OCI-M2 (cell line): ENCODE measurements around the gene MPRIP.

Experiments
- DNase-seq: peaks from one replicate; lab custom pipeline; 2025; ENCODE audit not compliant: unreplicated experiment; lab: John Stamatoyannopoulos, UW

The MPRIP gene

GRCh38 chr17:17161121-17161520 is 118.9 kb downstream of the MPRIP start:
- DNase-seq = no peak

DNA sequence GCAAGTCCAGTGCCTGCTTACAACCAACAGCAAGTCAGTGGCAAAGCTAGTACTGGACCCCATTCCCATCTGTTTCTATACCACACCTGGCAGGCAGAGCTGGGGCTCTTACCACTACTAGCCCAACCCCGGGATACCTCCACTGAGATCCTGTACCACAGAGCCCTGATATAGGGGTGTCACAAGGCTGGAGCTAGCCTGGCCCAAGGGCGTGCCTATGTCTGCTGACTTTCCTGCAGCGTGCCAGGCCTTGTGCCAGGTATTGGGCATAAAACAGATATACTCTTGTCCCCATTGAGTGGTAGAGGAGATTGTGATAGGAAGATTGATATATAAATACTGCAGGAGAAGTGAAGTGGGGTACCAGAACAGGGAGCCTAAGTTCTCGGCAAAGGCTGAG is 119.5 kb downstream of the MPRIP start:
- no peak for DNase-seq

DNA sequence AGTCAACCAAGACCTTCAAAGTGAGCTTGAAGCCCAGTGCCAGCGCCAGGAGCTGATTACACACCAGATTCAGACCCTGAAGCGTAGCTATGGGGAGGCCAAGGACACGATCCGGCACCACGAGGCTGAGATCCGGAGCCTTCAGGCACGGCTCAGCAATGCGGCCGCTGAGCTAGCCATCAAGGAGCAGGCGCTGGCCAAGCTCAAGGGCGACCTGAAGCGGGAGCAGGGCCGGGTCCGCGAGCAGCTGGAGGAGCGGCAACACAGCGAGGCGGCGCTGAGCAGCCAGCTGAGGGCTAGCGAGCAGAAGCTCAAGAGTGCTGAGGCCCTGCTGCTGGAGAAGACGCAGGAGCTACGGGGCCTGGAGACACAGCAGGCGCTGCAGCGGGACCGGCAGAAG is 121.9 kb downstream of the MPRIP start:
- no peak for DNase-seq

DNA sequence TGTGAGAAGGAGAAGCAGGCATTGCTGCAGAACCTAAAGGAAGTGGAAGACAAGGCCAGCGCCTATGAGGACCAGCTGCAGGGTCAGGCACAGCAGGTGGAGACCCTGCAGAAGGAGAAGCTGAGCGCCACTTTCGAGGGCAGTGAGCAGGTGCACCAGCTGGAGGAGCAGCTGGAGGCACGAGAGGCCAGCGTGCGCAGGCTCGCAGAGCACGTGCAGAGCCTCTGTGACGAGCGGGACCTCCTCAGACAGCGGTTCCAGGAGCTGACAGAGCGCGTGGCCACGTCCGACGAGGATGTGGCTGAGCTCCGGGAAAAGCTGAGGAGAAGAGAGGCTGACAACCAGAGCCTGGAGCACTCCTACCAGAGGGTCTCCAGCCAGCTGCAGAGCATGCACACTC is 122.4 kb downstream of the MPRIP start:
- DNase-seq = no peak

- DNase-seq = no peak
These were observed 123.5 kb downstream of the MPRIP start for GRCh38 chr17:17165666-17166308.

DNA sequence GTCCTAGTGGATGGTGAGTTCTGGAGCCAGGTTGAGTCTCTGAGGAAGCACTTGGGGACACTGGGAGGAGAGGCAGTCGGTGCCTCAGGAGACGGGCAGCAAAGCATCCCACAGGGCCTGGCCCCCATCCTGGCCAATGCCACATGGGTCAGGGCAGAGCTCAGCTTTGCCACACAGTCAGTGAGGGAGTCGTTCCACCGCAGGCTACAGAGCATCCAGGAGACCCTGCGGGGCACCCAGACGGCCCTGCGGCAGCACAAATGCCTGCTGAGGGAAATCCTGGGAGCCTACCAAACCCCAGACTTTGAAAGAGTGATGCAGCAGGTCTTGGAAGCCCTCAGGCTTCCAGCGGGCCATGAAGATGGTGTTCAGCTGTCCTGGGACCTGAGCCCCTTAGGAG is 124.2 kb downstream of the MPRIP start:
- DNase-seq = no peak

GRCh38 chr17:17167356-17167755 is 125.1 kb downstream of the MPRIP start:
- DNase-seq = no peak

DNA sequence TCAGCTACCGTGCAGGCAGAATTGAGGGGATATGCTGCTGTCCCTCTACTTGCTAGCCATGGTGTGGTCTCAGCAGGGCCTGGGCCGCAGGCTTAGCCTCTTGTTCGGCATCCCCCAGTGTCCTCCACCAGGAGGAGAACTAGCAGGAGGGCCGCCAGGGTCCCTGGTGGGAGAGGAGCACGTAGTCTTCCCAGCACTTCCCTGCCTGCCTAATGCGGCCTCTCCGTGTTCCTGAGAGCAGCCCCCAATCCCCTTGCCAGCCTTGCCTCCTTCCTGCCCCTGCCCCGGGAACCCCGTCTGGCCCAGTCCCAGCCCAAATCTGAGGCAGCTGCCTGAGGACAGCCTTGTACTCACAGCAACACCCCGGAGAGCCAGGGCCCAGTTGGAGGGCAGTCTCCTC is 125.7 kb downstream of the MPRIP start:
- no peak for DNase-seq

- DNase-seq = no peak
These were observed 126.1 kb downstream of the MPRIP start for GRCh38 chr17:17168401-17168800.

GRCh38 chr17:17169396-17169795 is 127.1 kb downstream of the MPRIP start:
- no peak for DNase-seq

- DNase-seq = no peak
These were observed 128.2 kb downstream of the MPRIP start for GRCh38 chr17:17170346-17170985.

DNA sequence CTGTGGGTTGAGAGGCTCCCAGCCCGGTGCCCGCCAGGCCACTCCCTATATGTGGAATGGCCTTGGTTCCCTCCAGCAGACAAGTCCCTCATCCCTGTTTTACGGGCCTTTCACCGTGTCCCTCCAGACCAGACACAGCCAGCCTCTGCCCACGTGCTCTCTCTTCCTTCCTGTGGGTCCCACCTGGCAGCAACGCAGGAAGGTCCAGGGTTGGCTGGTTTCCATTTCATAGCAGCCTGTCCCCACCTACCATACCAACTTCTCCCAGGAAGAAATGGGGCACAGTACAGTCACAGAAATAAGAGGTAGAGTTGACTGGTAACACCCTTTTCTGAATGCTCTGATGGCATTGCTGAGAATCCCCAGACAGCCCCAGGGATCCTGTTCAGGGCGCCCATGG is 128.9 kb downstream of the MPRIP start:
- no peak for DNase-seq

GRCh38 chr17:17172001-17172939 is 130.0 kb downstream of the MPRIP start:
- DNase-seq = no peak

DNA sequence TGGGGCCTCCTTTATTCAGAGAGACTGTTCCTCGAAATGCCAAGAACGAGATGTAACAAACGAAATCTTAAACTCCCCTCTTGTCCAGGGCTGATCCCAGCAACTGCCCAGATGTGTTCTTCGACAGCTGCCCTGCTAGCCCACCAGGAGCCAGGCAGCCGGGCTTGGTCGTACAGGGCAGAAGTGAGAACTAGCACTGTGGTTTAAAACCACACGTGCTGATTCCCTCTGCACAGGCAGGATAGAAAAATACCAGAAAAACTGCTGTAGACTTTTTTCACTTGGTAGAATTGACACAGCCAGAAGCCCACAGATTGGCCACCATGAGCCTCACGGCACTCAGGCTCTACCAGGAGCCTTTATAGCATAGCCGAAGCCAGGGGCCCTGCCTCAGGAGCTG is 130.7 kb downstream of the MPRIP start:
- DNase-seq = no peak

- DNase-seq = no peak
These were observed 131.7 kb downstream of the MPRIP start for GRCh38 chr17:17173921-17174320.

DNA sequence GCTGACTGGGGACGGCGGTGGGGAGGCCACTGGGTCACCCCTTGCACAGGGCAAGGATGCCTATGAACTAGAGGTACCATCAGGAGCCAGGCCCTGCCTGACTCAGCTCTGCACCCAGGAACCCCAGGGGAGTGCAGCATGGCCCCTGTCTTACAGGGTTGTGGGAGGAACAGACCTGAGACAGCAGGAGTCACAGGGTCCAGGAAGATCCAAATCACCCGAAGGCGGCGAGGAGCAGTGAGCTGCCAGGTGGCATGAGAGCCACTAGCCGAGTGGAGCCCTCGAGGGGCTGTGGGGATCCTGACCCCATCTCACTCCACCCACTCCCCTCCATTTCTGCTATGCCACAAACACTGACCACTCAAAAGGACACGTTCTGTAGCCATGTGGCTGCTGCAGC is 133.1 kb downstream of the MPRIP start:
- no peak for DNase-seq

DNA sequence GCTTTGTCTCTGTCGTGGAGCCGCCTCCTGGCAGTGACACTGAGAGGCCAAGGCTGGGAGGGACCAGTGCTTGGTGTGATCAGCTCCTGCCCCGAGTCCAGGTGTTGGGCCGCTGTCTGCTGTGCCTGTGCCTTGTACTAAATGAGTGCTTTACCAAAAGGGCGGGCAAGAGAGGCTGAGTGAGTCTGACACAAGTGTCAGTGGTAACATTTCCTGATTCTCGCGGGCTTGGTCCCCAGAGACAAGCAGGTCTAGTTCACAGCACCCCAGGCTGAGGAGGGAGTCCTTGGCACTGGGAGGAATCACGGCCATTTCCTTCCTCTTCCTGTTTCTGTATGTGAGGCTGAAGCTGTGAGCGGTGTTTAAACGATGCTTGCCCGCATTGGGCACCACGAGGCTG is 133.7 kb downstream of the MPRIP start:
- no peak for DNase-seq

DNA sequence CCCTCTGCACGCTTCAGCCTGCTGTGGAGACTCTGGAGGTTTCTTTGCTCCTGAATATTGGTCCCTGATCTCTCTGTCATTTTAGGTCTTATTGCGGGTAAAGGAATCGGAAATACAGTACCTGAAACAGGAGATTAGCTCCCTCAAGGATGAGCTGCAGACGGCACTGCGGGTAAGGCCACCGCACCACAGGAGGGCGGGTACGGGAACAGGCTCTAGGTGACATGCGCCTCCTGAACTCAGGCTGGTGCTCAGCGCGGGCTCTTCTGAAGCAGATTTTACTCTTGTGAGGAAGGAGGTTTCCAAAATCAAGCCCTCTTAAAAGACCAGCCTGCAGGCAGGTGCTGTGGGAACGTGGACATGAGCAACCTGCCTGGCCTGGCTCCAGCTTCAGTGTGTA is 134.1 kb downstream of the MPRIP start:
- no peak for DNase-seq

GRCh38 chr17:17177176-17177575 is 134.9 kb downstream of the MPRIP start:
- DNase-seq = no peak

GRCh38 chr17:17179371-17179827 is 137.1 kb downstream of the MPRIP start:
- DNase-seq = no peak

DNA sequence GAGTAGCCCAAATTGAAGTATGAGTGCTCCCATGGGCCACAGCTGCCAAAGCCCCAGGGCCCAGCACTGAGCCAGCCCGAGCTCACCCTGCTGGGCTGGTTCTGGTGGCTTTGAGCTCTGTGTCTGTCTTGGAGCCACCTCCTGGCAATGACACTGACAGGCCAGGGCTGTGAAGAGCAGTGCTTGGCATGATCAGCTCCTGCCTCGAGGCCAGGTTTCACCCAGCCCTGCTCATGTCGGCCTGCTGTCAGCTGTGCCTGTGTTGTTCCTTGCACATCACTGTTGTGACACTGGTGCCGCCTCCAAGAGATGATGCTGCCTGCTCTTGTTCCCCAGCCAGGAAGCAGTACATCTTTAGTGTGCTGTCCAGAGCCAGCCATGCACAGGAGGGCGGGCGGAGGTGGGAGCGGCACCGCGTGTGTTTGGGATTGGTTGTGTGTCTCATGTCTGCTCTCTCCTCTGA is 137.9 kb downstream of the MPRIP start:
- DNase-seq = no peak
